Activated T-cell treated with anti-CD3 and anti-CD28 coated beads for 24 hours (primary cell): ENCODE measurements around the gene SPRR2G.
"Not testable (repeated sequence)": the region's sequence is repeated elsewhere in the genome, so short reads cannot be mapped to it uniquely, and the experiment has no call there.

Experiments
- DNase-seq: peaks from one replicate; pipeline ENCODE4 v3.0.0-alpha.2; 2020; ENCODE audit warnings: low read depth

SPRR2G gene

GRCh38 chr1:153113416-153113815, 37.3 kb downstream of the SPRR2G start, which contains the start of gene SPRR2F:
Gene SPRR2F, minus strand, starts transcription at chr1:153113516. Its CDS starts 783 bp downstream, at chr1:153112733.
- no peak for DNase-seq

GRCh38 chr1:153112454-153112853, 38.2 kb downstream of the SPRR2G start:
- not testable (repeated sequence) for DNase-seq

GRCh38 chr1:153100245-153100644, 50.4 kb downstream of the SPRR2G start:
- DNase-seq = no peak
